ENCODE results near the gene PCDHGA8. TPM values are rescaled to one million over a fixed set of nuclear protein-coding genes. Genes with fewer than 3 reads are reported as not detected.
"Not testable (repeated sequence)": the region's sequence is repeated elsewhere in the genome, so short reads cannot be mapped to it uniquely, and the experiment has no call there.

The PCDHGA8 gene
- total RNA-seq, 1 donor from 2014 or later, result 1.5 TPM

- Histone ChIP-seq H3K4me3 (peak within 1 kb of the TSS; percentile 48), H3K27ac (peak within 1 kb of the TSS; percentile 48), H3K27me3 (ENCODE audit: low read depth) (peaks cover 16% of the 10 kb centered on the region), H3K9me3 (peaks cover 82% of the 10 kb centered on the region)
- H3K4me1 ChIP-seq; H3K36me3 ChIP-seq; intact Hi-C loops (cut with DNase I): not testable (repeated sequence)
- DNase-seq, result peak; percentile 86
- TF ChIP-seq CTCF (IDR thresholded peaks at IDR 0.05), result peak; percentile 68
- peak; percentile 92 to 93 for ATAC-seq
Measured at GRCh38 chr5:141417494-141418172, 25.2 kb downstream of the PCDHGA8 start, which contains the start of gene PCDHGB7. Gene PCDHGB7 (plus strand): TSS chr5:141417677. CDS start chr5:141417860, 183 bp downstream.

GRCh38 chr5:141419074-141419880 lies 26.8 kb downstream of the PCDHGA8 start:
- intact Hi-C loops (cut with DNase I), result no loop called here
- peaks cover 16% of the 10 kb centered on the region for H3K27me3 ChIP-seq (ENCODE audit: low read depth)
- peaks cover 84% of the 10 kb centered on the region for H3K9me3 ChIP-seq
- H3K27ac ChIP-seq, result no peak overlapping the region
- no peaks in the 10 kb centered on the region for H3K4me1 ChIP-seq
- TF ChIP-seq CTCF (IDR thresholded peaks at IDR 0.05), result no peak
- ATAC-seq (no peak), DNase-seq (no peak)
- no peaks in the 10 kb centered on the region for H3K36me3 ChIP-seq
- H3K4me3 ChIP-seq, result no peak overlapping the region

GRCh38 chr5:141420855-141421488 lies 28.5 kb downstream of the PCDHGA8 start, which contains the start of gene PCDHGA11:
Gene PCDHGA11 (plus strand): TSS chr5:141421051. CDS start chr5:141421228, 177 bp downstream.
- peak; percentile 69 for DNase-seq
- peak; percentile 46 for TF ChIP-seq CTCF (IDR thresholded peaks at IDR 0.05)
- peak; percentile 56 to 67 for ATAC-seq
- Histone ChIP-seq H3K27me3 (ENCODE audit: low read depth) (peaks cover 12% of the 10 kb centered on the region), H3K9me3 (peaks cover 85% of the 10 kb centered on the region), H3K4me3 (peak within 1 kb of the TSS; percentile 48), H3K4me1 (no peaks in the 10 kb centered on the region), H3K36me3 (no peaks in the 10 kb centered on the region), H3K27ac (no peak within 1 kb of the TSS)
- intact Hi-C loops (cut with DNase I), result no loop called here

GRCh38 chr5:141421489-141421855 lies 29.0 kb downstream of the PCDHGA8 start:
- Histone ChIP-seq H3K4me1 (no peaks in the 10 kb centered on the region), H3K27me3 (ENCODE audit: low read depth) (peaks cover 12% of the 10 kb centered on the region), H3K27ac (no peak overlapping the region), H3K36me3 (no peaks in the 10 kb centered on the region), H3K4me3 (peak overlapping the region; percentile 48), H3K9me3 (peaks cover 88% of the 10 kb centered on the region)
- intact Hi-C loops (cut with DNase I), result no loop called here
- no peak for TF ChIP-seq CTCF (IDR thresholded peaks at IDR 0.05)
- ATAC-seq (no peak), DNase-seq (no peak)

- H3K36me3 ChIP-seq, result no peaks in the 10 kb centered on the region
- no peaks in the 10 kb centered on the region for H3K4me1 ChIP-seq
- no peak overlapping the region for H3K4me3 ChIP-seq
- peaks cover 12% of the 10 kb centered on the region for H3K27me3 ChIP-seq (ENCODE audit: low read depth)
- H3K27ac ChIP-seq, result no peak overlapping the region
- no peak for TF ChIP-seq CTCF (IDR thresholded peaks at IDR 0.05)
- DNase-seq (no peak), ATAC-seq (no peak)
- intact Hi-C loops (cut with DNase I), result no loop called here
- peaks cover 97% of the 10 kb centered on the region for H3K9me3 ChIP-seq
Measured at GRCh38 chr5:141422742-141423291, 30.4 kb downstream of the PCDHGA8 start.
